Left forelimb (tissue), 1 donor: ENCODE results near the gene LNP1.
"Not testable (repeated sequence)": the region's sequence is repeated elsewhere in the genome, so short reads cannot be mapped to it uniquely, and the experiment has no call there.

ENCODE experiments used
- DNase-seq: peaks from one replicate; pipeline ENCODE4 v3.0.0-alpha.2; 2018; ENCODE audit warnings: low spot score

LNP1 gene

GRCh38 chr3:100478521-100478920, 77.2 kb downstream of the LNP1 start:
- DNase-seq = not testable (repeated sequence)

DNA sequence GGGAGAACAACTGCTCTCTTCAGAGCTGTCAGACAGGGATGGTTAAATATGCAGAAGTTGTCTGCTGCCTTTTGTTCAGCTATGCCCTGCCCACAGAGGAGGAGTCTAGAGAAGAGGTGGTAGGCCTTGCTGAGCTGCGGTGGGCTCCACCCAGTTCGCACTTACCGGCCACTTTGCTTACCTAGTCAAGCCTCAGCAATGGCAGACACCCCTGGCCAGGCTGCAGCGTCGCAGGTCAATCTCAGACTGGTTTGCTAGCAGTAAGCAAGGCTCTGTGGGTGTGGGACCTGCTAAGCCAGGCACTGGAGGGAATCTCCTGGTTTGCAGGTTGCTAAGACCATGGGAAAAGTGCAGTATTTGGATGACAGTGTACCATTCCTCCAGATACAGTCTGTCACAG, 78.7 kb downstream of the LNP1 start:
- no peak for DNase-seq

DNA sequence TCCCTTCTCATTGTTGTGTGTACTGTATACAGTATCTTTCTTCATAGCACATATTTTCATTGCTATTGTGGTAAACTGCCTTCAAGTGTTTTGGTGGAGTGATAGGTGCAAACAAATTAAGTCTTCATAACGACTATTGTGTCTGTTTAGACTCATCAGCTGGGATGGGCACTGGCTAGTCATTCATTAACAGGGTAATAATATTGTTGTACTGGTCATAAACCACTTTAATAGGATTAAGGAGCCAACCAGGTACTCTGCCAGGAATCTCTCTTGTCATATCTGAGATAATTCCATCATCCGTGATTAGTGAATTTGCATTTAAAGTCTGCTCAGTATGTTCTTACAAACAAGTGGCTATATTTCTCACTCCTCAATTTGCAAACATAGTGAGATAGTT, 80.8 kb downstream of the LNP1 start:
- no peak for DNase-seq

GRCh38 chr3:100483529-100483928, 82.2 kb downstream of the LNP1 start:
- no peak for DNase-seq

GRCh38 chr3:100486808-100487207, 85.5 kb downstream of the LNP1 start:
- no peak for DNase-seq

DNA sequence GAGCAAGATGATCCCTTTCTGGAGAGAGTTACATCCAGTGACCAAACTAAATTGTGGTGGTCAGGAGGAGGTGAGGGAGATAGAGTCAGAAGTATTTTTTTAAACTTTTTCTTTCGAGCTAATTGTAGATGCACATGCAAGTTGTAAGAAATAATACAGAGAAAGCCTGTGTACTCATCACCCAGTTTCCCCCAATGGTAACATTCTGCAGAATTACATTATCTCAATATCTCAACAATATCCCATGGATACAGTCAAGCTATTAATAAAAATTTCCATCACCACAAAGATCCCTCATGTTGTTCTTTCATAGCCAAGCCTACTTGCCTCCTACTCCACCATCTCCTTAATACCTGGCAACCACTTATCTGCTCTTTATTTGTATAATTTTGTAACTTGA, 87.8 kb downstream of the LNP1 start:
- no peak for DNase-seq

GRCh38 chr3:100492059-100493006, 91.0 kb downstream of the LNP1 start, which contains the start of gene TMEM45A:
Gene TMEM45A, plus strand, starts transcription at chr3:100492619. Its CDS starts 62,593 bp downstream, at chr3:100555212.
- peak; percentile 96 for DNase-seq

DNA sequence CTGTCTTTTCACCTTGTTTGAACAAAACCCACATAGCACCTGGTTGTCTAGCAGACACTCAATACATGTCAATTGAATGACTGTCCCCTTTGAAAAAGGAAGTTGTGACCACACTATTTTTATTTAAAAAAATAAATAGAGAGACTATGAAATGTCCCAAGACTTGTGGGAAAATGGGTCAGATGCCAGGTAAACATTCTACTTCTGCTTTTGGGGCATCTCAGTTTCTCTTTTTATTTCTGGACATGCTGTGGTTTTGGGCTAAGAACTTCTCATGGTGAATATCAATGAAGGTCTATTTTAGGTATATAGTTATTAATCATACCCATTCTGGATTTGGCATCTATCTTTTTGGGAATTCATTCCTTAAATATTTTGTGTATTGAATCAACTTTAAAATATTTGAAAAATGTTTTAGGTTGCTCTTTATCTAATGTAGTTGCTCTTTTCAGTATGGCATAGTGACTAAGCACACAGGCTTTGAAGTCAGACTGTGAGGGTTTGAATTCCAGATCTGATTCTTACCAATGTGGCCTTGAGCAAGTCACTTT, 95.4 kb downstream of the LNP1 start:
- no peak for DNase-seq

GRCh38 chr3:100499651-100500050, 98.3 kb downstream of the LNP1 start:
- no peak for DNase-seq

GRCh38 chr3:100500320-100500880, 99.1 kb downstream of the LNP1 start:
- DNase-seq = no peak

DNA sequence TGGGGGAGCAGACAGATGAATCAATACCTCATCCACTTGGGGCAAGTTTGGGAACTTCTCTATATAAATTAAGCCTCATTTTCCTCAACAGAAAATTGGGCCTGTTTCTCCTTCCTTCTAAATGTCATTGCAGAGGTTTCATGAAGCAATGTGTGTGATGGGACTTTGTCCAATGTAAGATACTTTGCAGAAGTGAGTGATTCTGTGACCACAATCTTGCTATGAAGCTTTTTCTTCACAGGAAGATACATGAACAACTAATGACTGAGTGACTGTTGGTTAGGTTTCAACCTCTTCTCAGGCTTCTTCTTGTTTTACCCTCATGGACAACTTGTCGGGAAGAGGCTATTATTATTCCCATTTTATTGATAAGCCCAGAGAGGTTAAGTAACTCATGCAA, 102.1 kb downstream of the LNP1 start:
- no peak for DNase-seq
